AG04450 (cell line): Measurements from ENCODE around the gene PAIP2. TPM values are rescaled to one million over a fixed set of nuclear protein-coding genes. Genes with fewer than 3 reads are reported as not detected.

Source experiments
- CTCF ChIA-PET: fragments of 300-600, 350-600 bp; formaldehyde crosslinking; extraction: SDS; loops from one replicate; lab custom pipeline; 2022; ENCODE audit warnings: antibody characterized with exemption, inconsistent platforms; lab: Charles Lee
- POLR2A ChIA-PET: fragments of 350-600 bp; formaldehyde crosslinking; extraction: SDS; loops from one replicate; lab custom pipeline; 2021; ENCODE audit warnings: antibody characterized with exemption, inconsistent platforms; lab: Yijun Ruan, JAX
- DNase-seq: peaks from one replicate; pipeline ENCODE4 v3.0.0-alpha.2; 2011; ENCODE audit warnings: low read depth, low spot score
- H3K27ac ChIP-seq: one replicate; pipeline ENCODE4 v1.5.1; 2012; ENCODE audit warnings: low read depth, low read length, control low read depth
- H3K27me3 ChIP-seq: one replicate; pipeline ENCODE4 v1.6.0; 2012; ENCODE audit warnings: low read length; ENCODE audit not compliant: control insufficient read depth, insufficient read depth
- H3K4me3 ChIP-seq: 2 replicates; pipeline ENCODE4 v1.5.1; 2011; ENCODE audit warnings: mild to moderate bottlenecking, low read depth, low read length, control low read depth
- H3K9me3 ChIP-seq: 2 replicates; pipeline ENCODE4 v1.5.1; 2012; ENCODE audit warnings: low read length; ENCODE audit not compliant: control insufficient read depth, insufficient read depth
- polyA plus RNA-seq: library from polyadenylated mRNA; depleted of rRNA; stranded (reverse); fragments of >200 nt; gene quantifications from 2 replicates; pipeline ENCODE4 v1.2.3, GENCODE V29; 2011
- TF ChIP-seq, protein P1 (sequence below): IDR thresholded peaks from 2 replicates; pipeline ENCODE4 v1.5.1; 2011; ENCODE audit warnings: low read depth, low read length, control low read depth, inconsistent platforms

The PAIP2 gene
- polyA plus RNA-seq, 1 experiment: 113 TPM

DNA sequence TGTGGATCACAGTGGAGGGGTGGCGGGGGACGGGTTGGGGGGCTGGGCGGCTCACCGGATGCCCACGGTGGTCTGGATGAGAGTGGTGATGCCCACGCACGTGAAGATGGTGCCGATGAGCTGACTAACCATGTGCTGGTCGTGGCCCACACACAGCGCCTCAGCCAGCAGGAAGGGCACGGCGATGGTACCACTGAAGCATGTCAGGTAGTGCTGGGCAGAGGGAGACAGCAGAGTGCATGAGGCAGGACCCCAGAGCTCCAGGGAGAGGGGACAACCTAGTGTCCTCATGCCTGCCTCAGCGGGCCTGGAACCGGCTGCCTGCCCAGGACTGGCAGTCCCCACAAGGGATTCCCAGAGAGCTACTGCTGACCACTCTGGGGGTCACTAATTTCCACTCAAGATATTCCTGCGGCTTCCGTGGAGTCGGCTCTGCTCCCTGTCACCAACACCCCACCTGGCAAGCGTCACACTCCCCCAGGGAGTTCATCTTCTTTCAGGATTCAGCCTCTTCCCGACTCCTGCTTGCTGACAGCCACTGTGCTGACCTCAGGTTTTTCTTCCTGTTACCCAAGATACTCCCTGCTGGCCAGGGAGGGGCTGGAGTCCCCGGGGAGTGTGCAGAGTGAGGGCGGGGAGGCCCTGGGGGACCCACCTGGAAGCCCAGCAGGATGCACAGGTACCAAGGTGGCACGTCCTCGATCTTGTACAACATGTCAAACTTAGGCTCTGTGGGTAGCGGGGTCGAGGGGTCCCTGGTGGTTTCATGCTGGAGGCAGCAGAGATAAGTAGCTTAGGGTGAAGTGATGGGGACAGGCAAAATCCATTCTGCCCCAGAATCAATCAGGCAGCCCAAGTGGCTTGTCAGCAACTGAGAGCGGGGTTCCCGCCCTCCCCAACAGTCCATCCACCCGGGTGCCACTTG, 40.4 kb downstream of the PAIP2 start:
- Histone ChIP-seq H3K27me3 (no peaks in the 10 kb centered on the region), H3K9me3 (no peaks in the 10 kb centered on the region; the same call in 1 of the 2 replicates), H3K27ac (no peak overlapping the region), H3K4me3 (no peak overlapping the region)
- POLR2A ChIA-PET: no interaction called here
- TF ChIP-seq, protein P1, sequence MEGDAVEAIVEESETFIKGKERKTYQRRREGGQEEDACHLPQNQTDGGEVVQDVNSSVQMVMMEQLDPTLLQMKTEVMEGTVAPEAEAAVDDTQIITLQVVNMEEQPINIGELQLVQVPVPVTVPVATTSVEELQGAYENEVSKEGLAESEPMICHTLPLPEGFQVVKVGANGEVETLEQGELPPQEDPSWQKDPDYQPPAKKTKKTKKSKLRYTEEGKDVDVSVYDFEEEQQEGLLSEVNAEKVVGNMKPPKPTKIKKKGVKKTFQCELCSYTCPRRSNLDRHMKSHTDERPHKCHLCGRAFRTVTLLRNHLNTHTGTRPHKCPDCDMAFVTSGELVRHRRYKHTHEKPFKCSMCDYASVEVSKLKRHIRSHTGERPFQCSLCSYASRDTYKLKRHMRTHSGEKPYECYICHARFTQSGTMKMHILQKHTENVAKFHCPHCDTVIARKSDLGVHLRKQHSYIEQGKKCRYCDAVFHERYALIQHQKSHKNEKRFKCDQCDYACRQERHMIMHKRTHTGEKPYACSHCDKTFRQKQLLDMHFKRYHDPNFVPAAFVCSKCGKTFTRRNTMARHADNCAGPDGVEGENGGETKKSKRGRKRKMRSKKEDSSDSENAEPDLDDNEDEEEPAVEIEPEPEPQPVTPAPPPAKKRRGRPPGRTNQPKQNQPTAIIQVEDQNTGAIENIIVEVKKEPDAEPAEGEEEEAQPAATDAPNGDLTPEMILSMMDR: no peak
- CTCF ChIA-PET: no interaction called here
- DNase-seq: no peak

DNA sequence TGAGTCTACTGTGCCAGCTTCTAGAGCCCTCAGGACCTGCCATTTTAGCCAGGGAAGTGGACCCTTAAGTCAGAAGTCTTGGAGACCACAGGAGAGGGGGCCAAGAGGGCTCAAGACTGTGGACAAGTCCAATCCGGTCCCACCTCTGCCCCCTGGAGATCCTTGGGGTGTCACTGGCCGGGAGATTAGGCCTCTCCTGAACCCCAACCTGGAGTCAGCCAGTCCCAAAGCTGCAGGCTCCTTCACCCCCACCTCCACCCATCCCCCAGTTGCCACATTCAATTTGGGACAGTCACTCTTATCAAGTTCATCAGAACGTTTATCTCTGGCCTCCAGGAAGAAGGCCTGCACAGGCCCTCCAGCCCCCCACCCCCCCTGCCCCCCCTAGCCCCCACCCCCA, 41.2 kb downstream of the PAIP2 start:
- H3K9me3 ChIP-seq: no peaks in the 10 kb centered on the region; the same call in 1 of the 2 replicates
- H3K27me3 ChIP-seq: no peaks in the 10 kb centered on the region
- H3K27ac ChIP-seq: no peak overlapping the region
- TF ChIP-seq, protein P1: no peak
- DNase-seq: no peak
- ChIA-PET POLR2A (no interaction called here), CTCF (no interaction called here)
- H3K4me3 ChIP-seq: no peak overlapping the region

- DNase-seq: no peak
- CTCF ChIA-PET: no interaction called here
- H3K27me3 ChIP-seq: no peaks in the 10 kb centered on the region
- TF ChIP-seq, protein P1: no peak
- no peak within 1 kb of the TSS for H3K4me3 ChIP-seq
- no peak within 1 kb of the TSS for H3K27ac ChIP-seq
- POLR2A ChIA-PET: no interaction called here
- H3K9me3 ChIP-seq: no peaks in the 10 kb centered on the region
These were observed 41.8 kb downstream of the PAIP2 start, which contains the start of gene SLC23A1 for GRCh38 chr5:139383275-139383992. TSS of gene SLC23A1 (minus strand) at chr5:139383297. CDS start at chr5:139383253, 44 bp downstream.

GRCh38 chr5:139383993-139384590, 42.4 kb downstream of the PAIP2 start:
- H3K27ac ChIP-seq: no peak overlapping the region
- TF ChIP-seq, protein P1: no peak
- DNase-seq: no peak
- ChIA-PET POLR2A (no interaction called here), CTCF (no interaction called here)
- no peaks in the 10 kb centered on the region for H3K27me3 ChIP-seq
- no peaks in the 10 kb centered on the region; the same call in 1 of the 2 replicates for H3K9me3 ChIP-seq
- no peak overlapping the region for H3K4me3 ChIP-seq
